Gastroesophageal sphincter (tissue), 3 donors: ENCODE data around the gene CUX1.

Experiments
- POLR2A ChIP-seq, 2 donors: fragments of 450-650 bp; IDR thresholded peaks; one replicate each; pipeline ENCODE4 v1.6.1; 2017; ENCODE audit warnings: antibody characterized with exemption in 2 of 2, mild to moderate bottlenecking in 2 of 2, moderate library complexity in 1 of 2
- POLR2AphosphoS5 ChIP-seq: sonication (generic); formaldehyde crosslinking; IDR thresholded peaks from one replicate; pipeline ENCODE4 v1.6.1; 2017; ENCODE audit warnings: antibody characterized with exemption
- TF ChIP-seq, protein P1 (sequence below), 4 experiments: fragments of 200-600 bp in 2 of 4; fragments of 450-650 bp in 2 of 4; sonication (generic) in 1 of 4; IDR thresholded peaks; one replicate each; pipeline ENCODE4 v1.5.1; 2017 to 2019; ENCODE audit warnings: antibody characterized with exemption in 4 of 4, mild to moderate bottlenecking in 2 of 4, moderate library complexity in 2 of 4

DNA sequence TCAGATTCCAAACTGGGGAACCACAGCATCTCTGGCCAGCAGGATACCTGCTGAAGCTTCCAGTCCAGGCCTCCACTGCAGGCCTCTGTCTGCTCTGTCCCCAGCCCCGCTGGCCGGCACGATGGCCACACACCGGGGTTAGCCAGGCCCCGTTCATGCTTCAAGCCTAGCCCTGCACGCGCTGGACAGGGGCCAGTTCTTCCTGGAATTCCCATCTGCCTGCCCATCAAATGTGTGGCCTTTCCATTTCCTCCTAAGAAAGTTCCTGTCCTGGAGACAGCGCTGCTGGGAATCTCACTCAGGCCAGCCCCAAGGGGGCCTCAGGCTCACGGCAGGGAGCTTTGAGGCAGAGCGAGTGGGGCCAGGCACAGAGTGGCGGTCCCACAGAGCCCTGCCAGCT is 487.2 kb downstream of the CUX1 start:
- TF ChIP-seq POLR2A (IDR thresholded peaks at IDR 0.05) (no peak), POLR2AphosphoS5 (peak; percentile 36)
- TF ChIP-seq, protein P1, sequence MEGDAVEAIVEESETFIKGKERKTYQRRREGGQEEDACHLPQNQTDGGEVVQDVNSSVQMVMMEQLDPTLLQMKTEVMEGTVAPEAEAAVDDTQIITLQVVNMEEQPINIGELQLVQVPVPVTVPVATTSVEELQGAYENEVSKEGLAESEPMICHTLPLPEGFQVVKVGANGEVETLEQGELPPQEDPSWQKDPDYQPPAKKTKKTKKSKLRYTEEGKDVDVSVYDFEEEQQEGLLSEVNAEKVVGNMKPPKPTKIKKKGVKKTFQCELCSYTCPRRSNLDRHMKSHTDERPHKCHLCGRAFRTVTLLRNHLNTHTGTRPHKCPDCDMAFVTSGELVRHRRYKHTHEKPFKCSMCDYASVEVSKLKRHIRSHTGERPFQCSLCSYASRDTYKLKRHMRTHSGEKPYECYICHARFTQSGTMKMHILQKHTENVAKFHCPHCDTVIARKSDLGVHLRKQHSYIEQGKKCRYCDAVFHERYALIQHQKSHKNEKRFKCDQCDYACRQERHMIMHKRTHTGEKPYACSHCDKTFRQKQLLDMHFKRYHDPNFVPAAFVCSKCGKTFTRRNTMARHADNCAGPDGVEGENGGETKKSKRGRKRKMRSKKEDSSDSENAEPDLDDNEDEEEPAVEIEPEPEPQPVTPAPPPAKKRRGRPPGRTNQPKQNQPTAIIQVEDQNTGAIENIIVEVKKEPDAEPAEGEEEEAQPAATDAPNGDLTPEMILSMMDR (IDR thresholded peaks at IDR 0.05): no peak
